Measurements from ENCODE around the gene PEX12.
"Not testable (repeated sequence)": the region's sequence is repeated elsewhere in the genome, so short reads cannot be mapped to it uniquely, and the experiment has no call there.

PEX12 gene

DNA sequence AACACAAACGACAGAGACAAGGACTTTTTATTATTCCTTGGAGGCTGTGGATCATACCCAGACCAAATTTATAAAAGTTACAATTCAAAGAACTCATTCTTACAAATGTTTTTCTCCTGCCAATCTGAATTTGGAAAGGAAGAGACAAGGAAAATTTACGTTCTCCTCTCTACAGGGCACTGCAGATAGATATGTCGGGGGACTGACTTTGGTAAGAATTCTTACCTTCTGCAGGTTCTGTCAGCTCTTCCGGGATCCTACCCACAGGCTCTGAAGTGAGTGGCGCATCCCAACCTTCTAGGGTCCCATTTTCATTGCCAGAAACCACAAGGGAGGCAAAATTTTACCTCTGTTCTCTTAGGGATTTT is 38.7 kb downstream of the PEX12 start:
- in situ Hi-C loops (cut with MboI; ENCODE audit: low sequenced_read_pairs): loop anchor here (5.0 to 10.0 kb wide), 2 partner anchors 227 to 375 kb away; no protein-coding TSS in a partner anchor

DNA sequence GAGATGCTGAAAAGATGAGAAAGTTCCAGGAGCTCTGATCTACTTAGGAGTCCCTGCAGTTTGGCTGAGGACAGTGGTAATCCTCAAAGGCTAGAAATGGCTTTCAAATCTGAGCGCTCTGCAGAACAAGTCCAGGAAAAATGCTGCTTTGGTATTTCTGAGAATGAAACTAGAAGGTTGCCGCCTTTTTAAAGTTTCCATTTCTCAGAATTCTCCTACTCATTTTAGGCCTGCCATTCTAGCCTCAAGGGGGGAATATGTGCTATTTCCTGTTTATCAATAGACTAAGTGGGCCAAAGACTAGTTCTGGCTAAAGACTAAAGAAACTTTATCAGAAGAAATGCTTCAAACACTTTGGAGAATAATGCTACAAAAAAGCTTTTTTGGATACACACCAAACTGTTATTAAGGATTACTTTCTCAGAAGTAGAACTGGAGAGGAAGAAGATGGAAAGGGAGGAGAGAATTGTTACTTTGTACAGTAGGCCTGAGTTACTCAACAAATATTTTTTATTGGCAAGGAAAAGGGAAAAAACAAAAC is 40.7 kb downstream of the PEX12 start, which contains the start of gene SLFN12L:
Gene SLFN12L, minus strand, starts transcription at position 78 of the 541 bp plus-strand sequence. CDS start 15,314 bp downstream, outside the sequence.
- in situ Hi-C loops (cut with MboI; ENCODE audit: low sequenced_read_pairs): loop anchor here (5.0 to 10.0 kb wide), 2 partner anchors 225 to 373 kb away; no protein-coding TSS in a partner anchor

DNA sequence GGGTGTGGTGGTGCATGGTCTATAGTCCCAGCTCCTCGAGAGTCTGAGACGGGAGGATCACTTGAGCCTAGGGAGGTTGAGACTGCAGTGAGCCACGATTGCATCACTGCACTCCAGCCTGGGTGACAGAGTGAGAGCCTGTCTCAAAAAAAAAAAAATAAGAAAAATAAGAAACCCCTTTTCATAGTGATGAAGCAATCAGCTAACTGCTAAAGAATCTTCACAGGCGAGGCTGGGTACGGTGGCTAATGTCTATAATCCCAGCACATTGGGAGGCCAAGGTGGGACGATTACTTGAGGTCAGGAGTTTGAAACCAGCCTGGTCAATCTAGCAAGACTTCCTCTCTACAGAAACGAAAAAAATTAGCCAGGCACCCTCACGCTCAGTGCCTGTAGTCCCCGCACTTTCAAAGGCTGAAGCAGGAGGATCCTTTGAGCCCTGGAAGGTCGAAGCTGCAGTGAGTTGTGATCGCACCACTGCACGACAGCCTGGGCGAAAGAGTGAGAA is 41.7 kb downstream of the PEX12 start:
- in situ Hi-C loops (cut with MboI; ENCODE audit: low sequenced_read_pairs): loop anchor here (5.0 to 10.0 kb wide), 2 partner anchors 224 to 372 kb away; no protein-coding TSS in a partner anchor

DNA sequence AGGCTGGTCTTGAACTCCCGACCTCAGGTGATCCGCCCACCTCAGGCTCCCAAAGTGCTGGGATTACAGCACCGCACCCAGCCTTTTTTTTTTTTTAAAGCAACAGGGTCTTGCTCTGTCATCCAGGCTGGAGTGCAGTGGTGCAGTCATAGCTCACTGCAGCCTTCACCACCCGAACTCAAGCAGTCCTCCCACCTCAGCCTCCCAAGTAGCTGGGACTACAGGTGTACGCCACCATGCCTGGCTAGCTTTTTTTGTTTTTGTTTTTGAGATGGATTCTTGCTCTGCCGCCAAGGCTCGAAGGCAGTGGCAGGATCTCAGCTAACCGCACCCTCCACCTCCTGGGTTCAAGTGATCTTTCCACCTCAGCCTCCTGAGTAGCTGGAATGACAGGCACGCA is 43.0 kb downstream of the PEX12 start:
- in situ Hi-C loops (cut with MboI; ENCODE audit: low sequenced_read_pairs): loop anchor here (5.0 to 10.0 kb wide), 2 partner anchors 223 to 371 kb away; no protein-coding TSS in a partner anchor

DNA sequence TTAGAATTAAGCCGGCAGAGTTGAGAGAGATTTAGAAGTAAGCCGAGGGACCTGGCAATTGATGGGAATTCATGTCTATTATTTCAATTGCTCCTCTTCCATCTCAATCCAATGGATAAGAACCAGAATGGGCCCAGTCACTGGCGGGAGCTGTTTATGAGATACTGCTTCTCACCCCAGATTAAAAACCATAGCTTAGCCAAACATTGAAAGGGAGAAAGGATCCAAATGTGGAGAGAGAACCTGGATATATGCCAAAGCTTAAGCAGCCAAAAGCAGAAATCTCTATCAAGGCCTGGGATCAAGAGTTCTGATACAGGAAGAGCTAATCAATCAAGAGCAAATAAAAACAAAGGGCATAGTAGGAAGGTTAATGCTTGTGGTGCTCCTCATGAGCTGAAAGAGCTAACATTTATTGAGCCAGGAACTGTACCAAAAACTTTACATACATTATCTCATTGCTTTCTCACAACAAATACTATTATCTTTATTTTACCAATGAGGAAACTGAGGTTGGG is 43.7 kb downstream of the PEX12 start:
- in situ Hi-C loops (cut with MboI; ENCODE audit: low sequenced_read_pairs): loop anchor here (5.0 to 10.0 kb wide), 2 partner anchors 222 to 370 kb away; no protein-coding TSS in a partner anchor

DNA sequence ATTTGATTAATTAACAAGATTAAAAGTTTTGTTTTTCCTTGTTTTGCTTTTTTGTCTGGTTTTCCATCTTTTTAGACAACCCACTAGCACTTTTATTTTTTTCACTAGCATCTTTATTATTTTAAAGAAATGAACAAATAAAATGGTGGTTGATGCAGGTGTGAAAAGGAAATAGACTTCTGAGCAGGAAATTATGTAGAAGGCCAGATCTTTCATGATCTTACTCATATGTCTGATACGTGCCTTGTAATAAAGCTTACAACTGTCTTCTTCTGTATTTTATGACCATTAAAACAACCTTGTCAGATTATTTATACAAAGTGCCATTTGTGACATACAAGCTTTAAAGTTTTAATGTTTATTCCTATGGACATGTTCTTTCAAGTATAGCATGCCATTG is 47.2 kb downstream of the PEX12 start:
- in situ Hi-C loops (cut with MboI; ENCODE audit: low sequenced_read_pairs): loop anchor here (10.0 kb wide), 1 partner anchor 366 kb away; no protein-coding TSS in a partner anchor

DNA sequence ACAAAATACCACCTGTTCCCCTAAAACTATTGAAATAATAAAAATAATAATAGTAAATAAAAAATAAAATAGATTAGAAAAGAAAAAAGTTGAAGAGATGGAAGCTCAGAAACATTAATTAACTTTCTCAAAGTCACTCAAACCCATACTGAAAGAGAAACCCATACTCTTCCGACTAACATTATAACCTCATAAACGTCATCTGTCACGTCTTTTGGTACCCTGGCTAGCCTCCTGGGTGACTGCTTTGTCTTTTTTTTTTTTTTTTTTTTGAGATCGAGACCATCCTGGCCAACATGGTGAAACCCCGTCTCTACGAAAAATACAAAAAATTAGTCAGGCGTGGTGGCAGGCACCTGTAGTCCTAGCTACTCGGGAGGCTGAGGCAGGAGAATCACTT is 48.5 kb downstream of the PEX12 start:
- in situ Hi-C loops (cut with MboI; ENCODE audit: low sequenced_read_pairs): loop anchor here (10.0 kb wide), 1 partner anchor 365 kb away; no protein-coding TSS in a partner anchor

DNA sequence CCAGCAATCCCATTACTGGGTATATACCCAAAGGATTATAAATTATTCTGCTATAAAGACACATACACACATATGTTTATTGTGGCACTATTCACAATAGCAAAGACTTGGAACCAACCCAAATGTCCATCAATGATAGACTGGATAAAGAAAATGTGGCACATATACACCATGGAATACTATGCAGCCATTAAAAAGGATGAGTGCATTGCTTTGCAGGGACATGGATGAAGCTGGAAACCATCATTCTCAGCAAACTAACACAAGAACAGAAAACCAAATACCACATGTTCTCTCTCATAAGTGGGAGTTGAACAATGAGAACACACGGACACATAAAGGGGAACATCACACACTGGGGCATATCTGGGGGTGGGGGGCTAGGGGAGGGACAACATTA is 49.0 kb downstream of the PEX12 start:
- in situ Hi-C loops (cut with MboI; ENCODE audit: low sequenced_read_pairs): not testable (repeated sequence)
